ENCODE results near the gene TTC39B. TPM values are rescaled to one million over a fixed set of nuclear protein-coding genes. Genes with fewer than 3 reads are reported as not detected.

TTC39B gene
- total and polyA plus RNA-seq, 2 of the 8 experiments (the other 6 are each of a cell fraction or from before 2014, with no cell fraction given) = 1.6 to 10.9 TPM

DNA sequence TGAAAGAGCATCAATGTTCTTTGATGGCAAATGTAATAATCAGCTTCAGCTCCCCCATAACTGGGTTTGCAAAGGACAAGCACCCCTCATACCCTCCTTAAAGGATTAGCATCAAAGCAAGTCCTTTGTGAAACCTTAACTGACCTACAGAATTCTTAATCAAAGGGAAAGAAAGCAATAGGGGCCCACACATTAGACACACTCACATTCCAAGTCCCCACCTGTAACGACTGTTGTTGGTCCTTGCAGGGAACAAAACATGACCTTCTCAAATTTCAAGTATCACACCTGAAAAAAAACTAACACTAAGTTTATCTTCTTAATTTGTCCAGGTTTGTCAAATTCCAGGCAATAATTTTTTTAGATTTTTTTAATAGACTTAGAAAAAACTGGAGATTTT is 32.6 kb downstream of the TTC39B start (continued):
- TF ChIP-seq, protein P1, sequence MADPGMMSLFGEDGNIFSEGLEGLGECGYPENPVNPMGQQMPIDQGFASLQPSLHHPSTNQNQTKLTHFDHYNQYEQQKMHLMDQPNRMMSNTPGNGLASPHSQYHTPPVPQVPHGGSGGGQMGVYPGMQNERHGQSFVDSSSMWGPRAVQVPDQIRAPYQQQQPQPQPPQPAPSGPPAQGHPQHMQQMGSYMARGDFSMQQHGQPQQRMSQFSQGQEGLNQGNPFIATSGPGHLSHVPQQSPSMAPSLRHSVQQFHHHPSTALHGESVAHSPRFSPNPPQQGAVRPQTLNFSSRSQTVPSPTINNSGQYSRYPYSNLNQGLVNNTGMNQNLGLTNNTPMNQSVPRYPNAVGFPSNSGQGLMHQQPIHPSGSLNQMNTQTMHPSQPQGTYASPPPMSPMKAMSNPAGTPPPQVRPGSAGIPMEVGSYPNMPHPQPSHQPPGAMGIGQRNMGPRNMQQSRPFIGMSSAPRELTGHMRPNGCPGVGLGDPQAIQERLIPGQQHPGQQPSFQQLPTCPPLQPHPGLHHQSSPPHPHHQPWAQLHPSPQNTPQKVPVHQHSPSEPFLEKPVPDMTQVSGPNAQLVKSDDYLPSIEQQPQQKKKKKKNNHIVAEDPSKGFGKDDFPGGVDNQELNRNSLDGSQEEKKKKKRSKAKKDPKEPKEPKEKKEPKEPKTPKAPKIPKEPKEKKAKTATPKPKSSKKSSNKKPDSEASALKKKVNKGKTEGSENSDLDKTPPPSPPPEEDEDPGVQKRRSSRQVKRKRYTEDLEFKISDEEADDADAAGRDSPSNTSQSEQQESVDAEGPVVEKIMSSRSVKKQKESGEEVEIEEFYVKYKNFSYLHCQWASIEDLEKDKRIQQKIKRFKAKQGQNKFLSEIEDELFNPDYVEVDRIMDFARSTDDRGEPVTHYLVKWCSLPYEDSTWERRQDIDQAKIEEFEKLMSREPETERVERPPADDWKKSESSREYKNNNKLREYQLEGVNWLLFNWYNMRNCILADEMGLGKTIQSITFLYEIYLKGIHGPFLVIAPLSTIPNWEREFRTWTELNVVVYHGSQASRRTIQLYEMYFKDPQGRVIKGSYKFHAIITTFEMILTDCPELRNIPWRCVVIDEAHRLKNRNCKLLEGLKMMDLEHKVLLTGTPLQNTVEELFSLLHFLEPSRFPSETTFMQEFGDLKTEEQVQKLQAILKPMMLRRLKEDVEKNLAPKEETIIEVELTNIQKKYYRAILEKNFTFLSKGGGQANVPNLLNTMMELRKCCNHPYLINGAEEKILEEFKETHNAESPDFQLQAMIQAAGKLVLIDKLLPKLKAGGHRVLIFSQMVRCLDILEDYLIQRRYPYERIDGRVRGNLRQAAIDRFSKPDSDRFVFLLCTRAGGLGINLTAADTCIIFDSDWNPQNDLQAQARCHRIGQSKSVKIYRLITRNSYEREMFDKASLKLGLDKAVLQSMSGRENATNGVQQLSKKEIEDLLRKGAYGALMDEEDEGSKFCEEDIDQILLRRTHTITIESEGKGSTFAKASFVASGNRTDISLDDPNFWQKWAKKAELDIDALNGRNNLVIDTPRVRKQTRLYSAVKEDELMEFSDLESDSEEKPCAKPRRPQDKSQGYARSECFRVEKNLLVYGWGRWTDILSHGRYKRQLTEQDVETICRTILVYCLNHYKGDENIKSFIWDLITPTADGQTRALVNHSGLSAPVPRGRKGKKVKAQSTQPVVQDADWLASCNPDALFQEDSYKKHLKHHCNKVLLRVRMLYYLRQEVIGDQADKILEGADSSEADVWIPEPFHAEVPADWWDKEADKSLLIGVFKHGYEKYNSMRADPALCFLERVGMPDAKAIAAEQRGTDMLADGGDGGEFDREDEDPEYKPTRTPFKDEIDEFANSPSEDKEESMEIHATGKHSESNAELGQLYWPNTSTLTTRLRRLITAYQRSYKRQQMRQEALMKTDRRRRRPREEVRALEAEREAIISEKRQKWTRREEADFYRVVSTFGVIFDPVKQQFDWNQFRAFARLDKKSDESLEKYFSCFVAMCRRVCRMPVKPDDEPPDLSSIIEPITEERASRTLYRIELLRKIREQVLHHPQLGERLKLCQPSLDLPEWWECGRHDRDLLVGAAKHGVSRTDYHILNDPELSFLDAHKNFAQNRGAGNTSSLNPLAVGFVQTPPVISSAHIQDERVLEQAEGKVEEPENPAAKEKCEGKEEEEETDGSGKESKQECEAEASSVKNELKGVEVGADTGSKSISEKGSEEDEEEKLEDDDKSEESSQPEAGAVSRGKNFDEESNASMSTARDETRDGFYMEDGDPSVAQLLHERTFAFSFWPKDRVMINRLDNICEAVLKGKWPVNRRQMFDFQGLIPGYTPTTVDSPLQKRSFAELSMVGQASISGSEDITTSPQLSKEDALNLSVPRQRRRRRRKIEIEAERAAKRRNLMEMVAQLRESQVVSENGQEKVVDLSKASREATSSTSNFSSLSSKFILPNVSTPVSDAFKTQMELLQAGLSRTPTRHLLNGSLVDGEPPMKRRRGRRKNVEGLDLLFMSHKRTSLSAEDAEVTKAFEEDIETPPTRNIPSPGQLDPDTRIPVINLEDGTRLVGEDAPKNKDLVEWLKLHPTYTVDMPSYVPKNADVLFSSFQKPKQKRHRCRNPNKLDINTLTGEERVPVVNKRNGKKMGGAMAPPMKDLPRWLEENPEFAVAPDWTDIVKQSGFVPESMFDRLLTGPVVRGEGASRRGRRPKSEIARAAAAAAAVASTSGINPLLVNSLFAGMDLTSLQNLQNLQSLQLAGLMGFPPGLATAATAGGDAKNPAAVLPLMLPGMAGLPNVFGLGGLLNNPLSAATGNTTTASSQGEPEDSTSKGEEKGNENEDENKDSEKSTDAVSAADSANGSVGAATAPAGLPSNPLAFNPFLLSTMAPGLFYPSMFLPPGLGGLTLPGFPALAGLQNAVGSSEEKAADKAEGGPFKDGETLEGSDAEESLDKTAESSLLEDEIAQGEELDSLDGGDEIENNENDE (IDR thresholded peaks at IDR 0.05; ENCODE audit: insufficient replicate concordance, low read length) = peak; percentile 34
- TF ChIP-seq RNF2 (IDR thresholded peaks at IDR 0.05; ENCODE audit: borderline replicate concordance, low read depth, low read length, missing control alignments, poor library complexity, severe bottlenecking) = no peak

All from H1 (cell line).